Ammon's horn (tissue), 1 donor: ENCODE results near the gene FAF1.
"Not testable (repeated sequence)": the region's sequence is repeated elsewhere in the genome, so short reads cannot be mapped to it uniquely, and the experiment has no call there.

Source experiments
- DNase-seq: peaks from one replicate; pipeline ENCODE4 v3.0.0-alpha.2; 2016; ENCODE audit warnings: low spot score

FAF1 gene

GRCh38 chr1:50846224-50846839, 113.7 kb downstream of the FAF1 start:
- DNase-seq, result no peak

DNA sequence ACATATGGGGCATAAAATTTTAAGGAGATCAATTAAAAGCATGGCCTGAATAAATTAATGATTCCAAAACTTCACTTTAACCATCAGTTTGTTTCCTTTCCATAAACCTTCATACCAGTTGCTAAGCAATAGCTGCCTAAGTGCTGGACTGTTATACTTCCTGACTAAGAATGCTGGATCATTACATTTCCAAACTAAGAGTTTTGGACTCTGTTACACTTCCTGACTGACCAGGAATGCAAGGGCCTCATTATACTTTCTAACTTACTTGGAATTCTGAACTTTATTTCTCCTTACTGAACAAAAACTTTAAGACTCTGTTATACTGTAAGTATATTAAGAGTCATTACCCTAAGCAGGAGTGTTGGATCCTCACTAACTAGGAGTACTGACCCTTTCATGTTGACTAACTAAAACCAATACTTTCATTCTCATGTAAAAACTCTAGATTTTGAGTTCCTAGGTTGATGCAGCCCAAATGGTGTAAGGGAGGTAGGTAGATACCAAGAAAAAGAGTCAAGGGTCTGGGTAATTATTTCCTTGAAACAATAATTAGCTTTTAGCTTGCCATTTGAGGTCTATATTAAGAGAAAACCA, 118.2 kb downstream of the FAF1 start:
- DNase-seq, result no peak

GRCh38 chr1:50836117-50836516, 124.0 kb downstream of the FAF1 start:
- DNase-seq, result no peak

DNA sequence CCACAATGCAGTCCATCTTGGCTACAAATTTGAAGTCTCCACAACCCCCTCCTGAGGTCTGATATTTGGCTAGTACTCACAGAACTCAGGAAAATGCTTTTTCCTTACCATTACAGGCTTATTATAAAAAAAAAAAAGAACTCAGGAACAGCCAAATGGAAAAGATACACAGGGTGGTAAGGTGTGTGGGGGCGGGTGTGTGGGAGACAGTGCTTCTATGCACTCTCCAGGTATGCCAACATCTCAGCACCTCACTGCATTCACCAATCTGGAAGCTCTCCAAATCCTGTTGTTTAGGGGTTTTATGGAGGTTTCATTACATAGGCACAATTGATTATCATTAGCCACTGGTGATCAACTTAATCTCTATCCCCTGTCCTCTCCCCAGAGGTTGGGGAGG, 126.9 kb downstream of the FAF1 start:
- DNase-seq, result no peak

GRCh38 chr1:50832167-50832566, 127.9 kb downstream of the FAF1 start:
- no peak for DNase-seq

DNA sequence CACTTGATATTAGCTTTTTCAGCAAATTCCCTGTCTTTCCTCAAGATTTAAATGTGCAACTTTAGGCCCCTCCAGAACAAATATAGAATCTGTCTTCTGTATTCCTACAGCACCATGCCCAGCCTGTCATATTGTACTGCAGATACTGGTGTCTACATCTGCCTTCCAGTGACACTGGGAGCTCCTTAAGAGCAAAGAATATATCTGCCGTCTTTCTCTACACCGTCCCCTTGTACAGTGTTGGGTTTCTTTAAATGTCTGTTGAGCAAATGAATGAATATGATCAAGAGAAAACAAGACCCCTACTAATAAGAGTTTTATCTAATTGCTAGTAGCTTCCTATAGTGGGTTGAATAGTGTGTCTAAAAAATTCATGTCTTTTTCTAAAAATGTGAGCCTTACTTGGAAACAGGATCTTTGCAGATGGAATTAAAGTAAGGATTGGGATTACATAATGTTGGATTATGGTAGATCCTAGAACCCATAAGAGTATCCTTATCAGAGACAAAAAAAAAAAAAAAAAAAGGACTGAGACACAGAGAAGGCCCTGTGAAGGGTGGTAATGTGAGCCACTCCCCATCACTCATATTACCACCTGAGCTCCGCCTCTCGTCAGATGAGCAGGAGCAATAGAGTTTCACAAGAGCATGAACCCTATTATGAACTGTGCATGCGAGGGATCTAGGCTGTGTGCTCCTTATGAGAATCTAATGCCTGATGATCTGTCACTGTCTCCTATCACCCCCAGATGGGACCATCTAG, 128.6 kb downstream of the FAF1 start:
- DNase-seq, result no peak

DNA sequence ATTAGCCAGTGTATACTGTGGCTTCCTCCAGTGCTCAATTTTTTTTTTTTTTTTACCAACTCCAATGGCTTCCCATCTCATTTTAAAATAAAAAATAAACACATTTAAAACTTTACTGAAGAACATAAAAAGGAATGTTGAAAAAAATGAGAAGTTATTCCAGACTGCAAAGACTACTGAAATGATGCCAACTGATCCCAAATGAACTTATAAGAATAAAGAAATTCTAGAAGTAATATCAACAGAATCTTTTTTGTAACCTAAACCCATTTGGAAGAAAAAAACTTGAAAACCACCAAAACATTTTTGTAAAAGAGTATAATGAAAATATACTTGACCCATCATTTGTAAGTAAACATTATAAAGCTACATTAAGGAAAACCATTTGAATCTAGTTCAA, 129.4 kb downstream of the FAF1 start:
- no peak for DNase-seq

GRCh38 chr1:50829014-50829958, 130.8 kb downstream of the FAF1 start:
- DNase-seq, result no peak

DNA sequence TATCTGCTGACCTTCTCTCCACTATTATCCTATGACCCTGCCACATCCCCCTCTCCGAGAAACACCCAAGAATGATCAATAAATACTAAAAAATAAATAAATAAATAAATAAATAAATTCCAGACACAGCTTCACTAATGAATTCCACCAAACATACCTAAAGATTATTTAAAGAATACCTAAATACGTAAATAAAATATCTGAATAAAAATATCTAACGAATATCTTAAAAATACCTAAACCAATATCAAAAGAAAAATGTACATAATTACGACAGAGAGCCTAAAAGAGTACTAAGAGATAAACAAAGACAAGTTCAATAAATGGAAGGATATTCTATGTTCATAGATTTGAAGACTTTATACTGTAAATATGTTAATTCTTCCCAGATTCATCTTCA, 132.5 kb downstream of the FAF1 start:
- DNase-seq, result no peak

DNA sequence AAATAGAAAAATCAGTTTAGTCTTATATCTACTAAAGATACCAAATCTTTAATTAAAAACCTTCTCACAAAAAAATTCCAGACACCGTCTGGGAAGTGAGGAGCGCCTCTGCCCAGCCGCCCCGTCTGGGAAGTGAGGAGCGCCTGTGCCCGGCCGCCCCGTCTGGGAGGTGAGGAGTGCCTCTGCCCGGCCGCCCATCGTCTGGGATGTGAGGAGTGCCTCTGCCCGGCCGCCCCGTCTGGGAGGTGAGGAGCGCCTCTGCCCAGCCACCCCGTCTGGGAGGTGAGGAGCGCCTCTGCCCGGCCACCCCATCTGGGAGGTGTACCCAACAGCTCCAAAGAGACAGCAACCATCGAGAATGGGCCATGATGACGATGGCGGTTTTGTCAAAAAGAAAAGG, 133.3 kb downstream of the FAF1 start:
- DNase-seq, result not testable (repeated sequence)

DNA sequence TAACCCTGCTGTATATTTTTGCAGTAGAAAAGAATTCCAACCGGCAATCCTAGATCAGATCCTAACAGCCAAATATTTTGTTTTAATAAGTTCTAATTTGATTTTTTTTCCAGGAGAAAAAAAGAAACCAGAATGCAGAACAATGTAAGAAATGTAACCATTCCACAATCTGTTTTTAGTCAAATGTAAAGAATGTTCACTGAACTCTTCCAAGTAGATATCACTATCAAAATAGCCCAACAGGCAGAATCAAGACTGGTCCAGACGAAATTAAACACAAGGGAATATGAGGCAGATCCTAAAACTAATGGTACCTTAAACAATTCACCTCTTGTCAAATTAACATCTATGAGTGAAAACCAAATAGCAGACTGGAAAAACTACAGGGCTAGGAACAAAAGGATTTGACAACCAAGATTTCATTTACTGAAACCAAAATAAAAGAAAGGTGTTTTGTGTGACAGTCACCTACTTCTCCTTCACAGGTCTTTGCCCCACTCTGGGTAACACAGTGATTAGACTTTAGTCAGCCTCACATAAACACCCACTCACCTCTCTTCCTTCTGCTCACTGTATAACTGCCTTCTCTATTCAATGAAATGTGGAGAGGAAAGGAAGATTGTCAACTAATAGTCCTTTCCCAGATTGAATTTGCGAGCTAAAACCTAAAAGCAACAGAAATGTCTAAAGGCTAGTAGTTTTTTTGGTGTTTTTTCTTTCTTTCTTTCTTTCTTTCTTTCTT, 137.9 kb downstream of the FAF1 start:
- DNase-seq, result no peak

GRCh38 chr1:50820545-50820944, 139.5 kb downstream of the FAF1 start:
- no peak for DNase-seq

DNA sequence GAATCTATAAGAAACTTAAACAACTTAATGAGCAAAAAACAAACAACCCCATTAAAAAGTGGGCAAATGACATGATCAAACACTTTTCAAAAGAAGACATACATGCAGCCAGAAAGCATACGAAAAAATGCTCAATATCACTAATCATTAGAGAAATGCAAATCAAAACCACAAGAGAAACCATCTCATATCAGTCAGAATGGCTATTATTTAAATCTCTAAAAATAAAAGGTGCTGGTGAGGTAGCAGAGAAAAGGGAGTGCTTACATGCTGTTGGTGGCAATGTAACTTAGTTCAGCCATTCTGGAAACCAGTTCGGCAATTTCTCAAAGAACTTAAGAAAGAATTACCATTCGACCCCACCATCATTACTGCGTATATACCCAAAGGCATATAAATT, 147.7 kb downstream of the FAF1 start:
- DNase-seq, result no peak

- DNase-seq, result no peak
Measured at GRCh38 chr1:50808296-50808695, 151.8 kb downstream of the FAF1 start.

- DNase-seq, result no peak
Measured at GRCh38 chr1:50796272-50796671, 163.8 kb downstream of the FAF1 start.

DNA sequence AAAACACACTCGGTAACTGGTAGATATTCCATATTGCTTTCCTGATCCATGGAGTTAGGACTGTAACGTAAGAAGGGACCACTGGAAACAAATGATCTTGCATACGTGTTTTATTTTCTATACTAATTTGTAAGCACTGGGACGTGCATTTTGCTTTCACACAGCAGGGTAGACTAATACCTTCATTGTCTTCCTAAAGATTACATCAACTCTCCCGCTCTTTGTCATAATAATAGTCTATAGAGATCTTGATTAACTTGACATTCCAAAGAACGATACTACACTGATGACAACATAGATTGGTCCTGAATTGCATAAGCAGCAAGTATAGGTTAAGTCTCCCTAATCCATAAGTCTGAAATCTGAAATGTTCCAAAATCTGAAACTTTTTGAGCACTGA, 166.5 kb downstream of the FAF1 start:
- no peak for DNase-seq

DNA sequence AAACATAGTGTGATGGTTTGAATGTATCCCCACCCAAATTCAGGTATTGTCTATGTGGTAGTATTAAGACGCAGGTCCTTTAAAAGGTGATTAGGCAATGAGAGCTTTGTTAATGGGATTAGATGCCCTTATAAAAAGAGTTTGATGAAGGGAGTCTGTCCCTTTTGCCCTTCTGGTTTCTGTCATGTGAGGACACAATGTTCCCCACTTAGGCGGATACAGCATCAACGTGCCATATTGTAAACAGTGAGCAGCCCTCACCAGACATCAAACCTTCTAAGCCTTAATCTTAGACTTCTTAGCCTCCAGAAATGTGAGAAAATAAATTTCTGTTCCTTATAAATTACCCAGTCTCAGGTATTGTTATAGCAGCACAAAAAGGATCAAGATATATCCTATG, 172.8 kb downstream of the FAF1 start:
- DNase-seq, result no peak

- DNase-seq, result no peak
Measured at GRCh38 chr1:50783286-50783685, 176.8 kb downstream of the FAF1 start.

DNA sequence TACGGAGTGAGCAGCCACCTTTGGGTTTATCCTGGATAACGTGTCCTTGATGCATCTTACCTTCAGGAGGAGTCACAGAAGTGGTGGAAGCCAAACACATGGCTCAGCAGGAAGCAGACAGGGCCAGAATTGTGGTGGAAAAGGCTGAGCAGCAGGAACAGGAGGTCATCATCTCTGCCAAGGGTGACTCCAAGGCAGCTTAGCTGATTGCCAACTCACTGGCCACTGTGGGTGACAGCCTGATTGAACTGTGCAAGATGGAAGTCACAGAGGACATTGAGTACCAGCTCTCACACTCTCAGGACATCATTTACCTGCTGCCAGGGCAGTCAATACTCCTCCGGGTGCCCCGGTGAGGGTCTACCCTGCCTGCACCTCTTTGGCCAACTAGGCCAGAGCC, 179.3 kb downstream of the FAF1 start:
- DNase-seq, result no peak

- DNase-seq, result no peak
Measured at GRCh38 chr1:50779801-50780200, 180.3 kb downstream of the FAF1 start.

GRCh38 chr1:50775740-50776139, 184.3 kb downstream of the FAF1 start:
- DNase-seq, result no peak
